Measurements from ENCODE around the gene RELN.

GRCh38 chr7:103981003-103981423 is 8.4 kb downstream of the RELN start:
- TF ChIP-seq CTCF (IDR thresholded peaks at IDR 0.05; ENCODE audit: low read depth, low read length) (no peak), POLR2A (IDR thresholded peaks at IDR 0.05; ENCODE audit: extremely low read depth, insufficient read length) (no peak), MAX (IDR thresholded peaks at IDR 0.05; ENCODE audit: low read depth, low read length) (no peak)
